ENCODE data around the gene UBE2F.

DNA sequence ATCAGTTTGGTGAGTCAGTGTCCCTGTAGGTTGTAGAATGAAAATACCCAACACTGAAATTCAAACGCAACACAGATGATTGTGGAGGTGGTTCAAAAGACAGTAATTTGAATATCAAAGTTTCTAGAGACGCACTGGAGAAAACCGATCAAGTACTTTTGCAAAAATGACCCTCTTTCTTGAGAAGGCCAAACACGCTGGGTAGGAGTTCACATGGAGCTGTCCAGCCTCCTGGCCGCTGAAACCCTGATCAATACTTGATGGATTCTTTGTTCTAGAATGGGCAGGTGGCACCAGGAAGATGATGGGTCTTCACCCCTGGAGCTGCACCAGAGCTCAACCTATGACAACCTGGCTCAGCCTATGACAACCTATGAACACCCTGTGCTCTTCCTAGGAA, 39.7 kb upstream of the UBE2F start:
- no peak for TF ChIP-seq SIN3A (IDR thresholded peaks at IDR 0.05; ENCODE audit: borderline replicate concordance, insufficient read depth, low read depth, low read length)
- TF ChIP-seq, protein P1, sequence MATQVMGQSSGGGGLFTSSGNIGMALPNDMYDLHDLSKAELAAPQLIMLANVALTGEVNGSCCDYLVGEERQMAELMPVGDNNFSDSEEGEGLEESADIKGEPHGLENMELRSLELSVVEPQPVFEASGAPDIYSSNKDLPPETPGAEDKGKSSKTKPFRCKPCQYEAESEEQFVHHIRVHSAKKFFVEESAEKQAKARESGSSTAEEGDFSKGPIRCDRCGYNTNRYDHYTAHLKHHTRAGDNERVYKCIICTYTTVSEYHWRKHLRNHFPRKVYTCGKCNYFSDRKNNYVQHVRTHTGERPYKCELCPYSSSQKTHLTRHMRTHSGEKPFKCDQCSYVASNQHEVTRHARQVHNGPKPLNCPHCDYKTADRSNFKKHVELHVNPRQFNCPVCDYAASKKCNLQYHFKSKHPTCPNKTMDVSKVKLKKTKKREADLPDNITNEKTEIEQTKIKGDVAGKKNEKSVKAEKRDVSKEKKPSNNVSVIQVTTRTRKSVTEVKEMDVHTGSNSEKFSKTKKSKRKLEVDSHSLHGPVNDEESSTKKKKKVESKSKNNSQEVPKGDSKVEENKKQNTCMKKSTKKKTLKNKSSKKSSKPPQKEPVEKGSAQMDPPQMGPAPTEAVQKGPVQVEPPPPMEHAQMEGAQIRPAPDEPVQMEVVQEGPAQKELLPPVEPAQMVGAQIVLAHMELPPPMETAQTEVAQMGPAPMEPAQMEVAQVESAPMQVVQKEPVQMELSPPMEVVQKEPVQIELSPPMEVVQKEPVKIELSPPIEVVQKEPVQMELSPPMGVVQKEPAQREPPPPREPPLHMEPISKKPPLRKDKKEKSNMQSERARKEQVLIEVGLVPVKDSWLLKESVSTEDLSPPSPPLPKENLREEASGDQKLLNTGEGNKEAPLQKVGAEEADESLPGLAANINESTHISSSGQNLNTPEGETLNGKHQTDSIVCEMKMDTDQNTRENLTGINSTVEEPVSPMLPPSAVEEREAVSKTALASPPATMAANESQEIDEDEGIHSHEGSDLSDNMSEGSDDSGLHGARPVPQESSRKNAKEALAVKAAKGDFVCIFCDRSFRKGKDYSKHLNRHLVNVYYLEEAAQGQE (IDR thresholded peaks at IDR 0.05; ENCODE audit: insufficient read depth in 1 of 2, low read depth in 2 of 2, low read length in 1 of 2) = peak; percentile 76 to 79
